HL-60 (cell line): ENCODE data around the gene DNM3.

Source experiments
- DNase-seq, 2 experiments: peaks; one replicate each; pipeline ENCODE4 v3.0.0-alpha.2; 2010 to 2020; ENCODE audit warnings: low read depth in 1 of 2, low spot score in 1 of 2
- H3K27ac ChIP-seq: fragments of 250-450 bp; sonication (Bioruptor Pico); replicated peaks from 2 replicates; pipeline ENCODE4 v1.5.1; 2020; ENCODE audit warnings: mild to moderate bottlenecking, moderate library complexity
- H3K27me3 ChIP-seq: fragments of 250-450 bp; sonication (Bioruptor Pico); 2 replicates; pipeline ENCODE4 v1.5.1; 2021; ENCODE audit warnings: mild to moderate bottlenecking, moderate library complexity; ENCODE audit not compliant: insufficient read depth, poor library complexity, severe bottlenecking
- H3K4me3 ChIP-seq: replicated peaks from 2 replicates; pipeline ENCODE4 v1.5.1; 2011; ENCODE audit warnings: mild to moderate bottlenecking, control low read depth, low read length; ENCODE audit not compliant: insufficient read depth
- GABPA ChIP-seq: IDR thresholded peaks from 2 replicates; pipeline ENCODE4 v1.6.1; 2012; ENCODE audit warnings: low read depth
- POLR2AphosphoS5 ChIP-seq: IDR thresholded peaks from 2 replicates; pipeline ENCODE4 v1.6.1; 2012; ENCODE audit warnings: low read depth
- REST ChIP-seq: IDR thresholded peaks from 2 replicates; pipeline ENCODE4 v1.6.1; 2012; ENCODE audit warnings: low read depth; ENCODE audit not compliant: insufficient replicate concordance
- SPI1 ChIP-seq: IDR thresholded peaks from 2 replicates; pipeline ENCODE4 v1.6.1; 2012; ENCODE audit warnings: low read depth, mild to moderate bottlenecking, borderline replicate concordance
- TF ChIP-seq, protein P1 (sequence below): IDR thresholded peaks from one replicate; pipeline ENCODE4 v1.5.1; 2011; ENCODE audit warnings: low read length, control low read depth, inconsistent platforms; ENCODE audit not compliant: insufficient read depth

Gene DNM3

GRCh38 chr1:172456344-172456769 lies 615.1 kb downstream of the DNM3 start:
- Histone ChIP-seq H3K27ac (no peak overlapping the region), H3K4me3 (no peak overlapping the region), H3K27me3 (no peaks in the 10 kb centered on the region)
- DNase-seq: no peak
- TF ChIP-seq, protein P1, sequence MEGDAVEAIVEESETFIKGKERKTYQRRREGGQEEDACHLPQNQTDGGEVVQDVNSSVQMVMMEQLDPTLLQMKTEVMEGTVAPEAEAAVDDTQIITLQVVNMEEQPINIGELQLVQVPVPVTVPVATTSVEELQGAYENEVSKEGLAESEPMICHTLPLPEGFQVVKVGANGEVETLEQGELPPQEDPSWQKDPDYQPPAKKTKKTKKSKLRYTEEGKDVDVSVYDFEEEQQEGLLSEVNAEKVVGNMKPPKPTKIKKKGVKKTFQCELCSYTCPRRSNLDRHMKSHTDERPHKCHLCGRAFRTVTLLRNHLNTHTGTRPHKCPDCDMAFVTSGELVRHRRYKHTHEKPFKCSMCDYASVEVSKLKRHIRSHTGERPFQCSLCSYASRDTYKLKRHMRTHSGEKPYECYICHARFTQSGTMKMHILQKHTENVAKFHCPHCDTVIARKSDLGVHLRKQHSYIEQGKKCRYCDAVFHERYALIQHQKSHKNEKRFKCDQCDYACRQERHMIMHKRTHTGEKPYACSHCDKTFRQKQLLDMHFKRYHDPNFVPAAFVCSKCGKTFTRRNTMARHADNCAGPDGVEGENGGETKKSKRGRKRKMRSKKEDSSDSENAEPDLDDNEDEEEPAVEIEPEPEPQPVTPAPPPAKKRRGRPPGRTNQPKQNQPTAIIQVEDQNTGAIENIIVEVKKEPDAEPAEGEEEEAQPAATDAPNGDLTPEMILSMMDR: no peak
- no peak for TF ChIP-seq GABPA
- TF ChIP-seq SPI1: no peak
- TF ChIP-seq POLR2AphosphoS5: no peak
- TF ChIP-seq REST: no peak

- H3K27ac ChIP-seq: no peak overlapping the region
- H3K4me3 ChIP-seq: no peak overlapping the region
- H3K27me3 ChIP-seq: no peaks in the 10 kb centered on the region
- TF ChIP-seq, protein P1: no peak
- TF ChIP-seq GABPA: no peak
- no peak for TF ChIP-seq SPI1
- no peak for TF ChIP-seq POLR2AphosphoS5
- TF ChIP-seq REST: no peak
- DNase-seq: no peak
Observed at GRCh38 chr1:172457479-172458130, 616.3 kb downstream of the DNM3 start.

GRCh38 chr1:172460177-172460576 lies 618.9 kb downstream of the DNM3 start:
- H3K27ac ChIP-seq: no peak overlapping the region
- H3K27me3 ChIP-seq: no peaks in the 10 kb centered on the region
- no peak for DNase-seq
- TF ChIP-seq, protein P1: no peak
- no peak for TF ChIP-seq REST
- TF ChIP-seq SPI1: no peak
- TF ChIP-seq POLR2AphosphoS5: no peak
- TF ChIP-seq GABPA: no peak
- no peak overlapping the region for H3K4me3 ChIP-seq
